ENCODE measurements around the gene CDK5R2. TPM values are rescaled to one million over a fixed set of nuclear protein-coding genes. Genes with fewer than 3 reads are reported as not detected.

The CDK5R2 gene
- total and polyA plus RNA-seq, 12 donors: 0.13 to 10.4 (median 1.7) TPM; not detected in 3

DNA sequence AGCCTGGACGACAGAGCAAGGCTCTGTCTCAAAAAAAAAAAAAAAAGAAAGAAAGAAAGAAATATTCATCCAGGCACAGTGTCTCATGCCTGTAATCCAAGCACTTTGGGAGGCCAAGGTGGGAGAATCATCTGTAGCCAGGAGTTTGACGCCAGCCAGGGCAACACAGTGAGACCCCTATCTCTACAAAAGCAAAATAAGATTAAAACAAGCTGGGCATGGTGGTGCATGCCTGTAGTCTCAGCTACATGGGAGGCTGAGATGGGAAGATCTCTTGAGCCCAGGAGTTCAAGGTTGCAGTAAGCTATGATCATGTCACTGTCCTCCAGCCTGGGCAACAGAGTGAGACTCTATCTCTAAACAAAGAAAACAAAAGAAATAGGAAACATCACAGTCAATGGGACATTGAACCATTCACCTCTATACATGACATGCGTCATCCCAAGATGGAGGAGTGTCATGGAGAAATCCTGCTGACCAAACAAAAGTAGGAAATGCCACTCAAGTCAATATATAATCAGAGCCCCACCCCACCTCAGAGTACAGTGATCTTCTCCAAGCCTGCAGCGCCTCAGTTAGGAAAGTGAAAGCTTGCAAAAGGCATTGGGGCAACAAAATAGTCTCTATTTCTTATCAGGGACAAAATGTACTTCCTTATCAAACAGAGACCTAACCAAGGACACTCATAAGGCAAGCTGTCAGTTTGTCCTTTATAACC is 15.8 kb downstream of the CDK5R2 start:
- DNase-seq: no peak
- peaks cover 0 to 5% of the 10 kb centered on the region in 2 donors for H3K4me1 ChIP-seq (replicated peaks in 1 of 2)
- H3K27me3 ChIP-seq: peaks cover 32% of the 10 kb centered on the region
- intact Hi-C loops (cut with DNase I): no loop called here
- H3K4me3 ChIP-seq: no peak overlapping the region
- WGBS, 4 donors: 62 to 71% (median 66%) methylated on average over 4 of the region's 4 CpGs
- H3K9me3 ChIP-seq (replicated peaks in 1 of 3): no peaks in the 10 kb centered on the region
- H3K36me3 ChIP-seq (replicated peaks in 1 of 2): no peaks in the 10 kb centered on the region
- no peak overlapping the region for H3K27ac ChIP-seq
- no peak for TF ChIP-seq POLR2A (IDR thresholded peaks at IDR 0.05)
- TF ChIP-seq, protein P1, sequence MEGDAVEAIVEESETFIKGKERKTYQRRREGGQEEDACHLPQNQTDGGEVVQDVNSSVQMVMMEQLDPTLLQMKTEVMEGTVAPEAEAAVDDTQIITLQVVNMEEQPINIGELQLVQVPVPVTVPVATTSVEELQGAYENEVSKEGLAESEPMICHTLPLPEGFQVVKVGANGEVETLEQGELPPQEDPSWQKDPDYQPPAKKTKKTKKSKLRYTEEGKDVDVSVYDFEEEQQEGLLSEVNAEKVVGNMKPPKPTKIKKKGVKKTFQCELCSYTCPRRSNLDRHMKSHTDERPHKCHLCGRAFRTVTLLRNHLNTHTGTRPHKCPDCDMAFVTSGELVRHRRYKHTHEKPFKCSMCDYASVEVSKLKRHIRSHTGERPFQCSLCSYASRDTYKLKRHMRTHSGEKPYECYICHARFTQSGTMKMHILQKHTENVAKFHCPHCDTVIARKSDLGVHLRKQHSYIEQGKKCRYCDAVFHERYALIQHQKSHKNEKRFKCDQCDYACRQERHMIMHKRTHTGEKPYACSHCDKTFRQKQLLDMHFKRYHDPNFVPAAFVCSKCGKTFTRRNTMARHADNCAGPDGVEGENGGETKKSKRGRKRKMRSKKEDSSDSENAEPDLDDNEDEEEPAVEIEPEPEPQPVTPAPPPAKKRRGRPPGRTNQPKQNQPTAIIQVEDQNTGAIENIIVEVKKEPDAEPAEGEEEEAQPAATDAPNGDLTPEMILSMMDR (IDR thresholded peaks at IDR 0.05): no peak

DNA sequence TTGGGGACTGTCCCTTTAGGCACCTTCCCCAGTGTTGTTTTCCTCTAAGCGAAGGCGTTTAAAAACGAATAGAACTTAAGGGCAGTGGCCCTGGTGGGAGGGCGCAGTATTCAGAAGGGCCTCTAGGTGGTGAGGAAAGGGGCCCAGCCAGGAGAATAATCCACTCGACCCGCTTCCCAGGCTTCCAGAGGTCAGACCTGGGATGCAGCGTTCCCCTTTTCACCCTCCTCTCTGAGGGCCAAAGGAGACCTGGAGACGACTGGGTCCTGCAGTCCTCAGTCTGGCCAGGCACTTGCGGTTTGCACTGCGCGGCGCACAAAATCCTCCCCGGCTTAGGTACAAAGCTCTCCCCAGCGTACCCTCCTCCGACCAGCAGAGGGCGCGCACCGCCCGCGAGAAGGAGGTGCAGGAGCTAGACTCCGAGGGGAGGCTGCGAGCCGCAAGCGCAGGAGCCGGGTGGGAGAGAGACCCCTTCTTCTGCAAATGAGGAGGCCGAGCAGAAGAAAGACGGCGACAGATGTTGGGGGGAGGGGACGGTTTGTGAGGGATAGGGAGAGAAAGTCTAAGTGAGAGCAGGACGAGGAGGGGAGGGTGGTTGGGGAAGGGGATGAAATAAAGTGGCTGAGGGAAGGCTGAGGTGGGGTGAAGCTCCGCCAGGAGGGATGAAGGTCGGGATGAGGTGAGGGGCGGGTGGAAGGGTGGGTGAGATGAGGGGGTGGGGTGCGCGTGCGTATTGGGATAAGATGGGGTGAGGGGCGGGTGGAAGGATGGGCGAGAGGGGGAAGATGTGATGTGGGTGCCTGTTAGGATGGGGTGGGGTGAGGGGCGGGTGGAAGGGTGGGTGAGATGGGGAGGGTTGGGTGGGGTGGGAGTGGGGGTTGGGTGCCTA is 20.6 kb downstream of the CDK5R2 start:
- no peaks in the 10 kb centered on the region for H3K36me3 ChIP-seq (replicated peaks in 1 of 2)
- H3K4me1 ChIP-seq (replicated peaks in 1 of 2): peaks cover 16% of the 10 kb centered on the region in 2 donors
- H3K27ac ChIP-seq: no peak overlapping the region
- DNase-seq: peak; percentile 79 to 93 (median 86)
- peaks cover 56% of the 10 kb centered on the region for H3K27me3 ChIP-seq
- H3K4me3 ChIP-seq: no peak overlapping the region
- intact Hi-C loops (cut with DNase I): no loop called here
- WGBS, 4 donors: 2 to 4% (median 3%) methylated on average over 4 to 39 of the region's 39 CpGs
- no peaks in the 10 kb centered on the region for H3K9me3 ChIP-seq (replicated peaks in 1 of 3)
- TF ChIP-seq POLR2A (IDR thresholded peaks at IDR 0.05): no peak
- TF ChIP-seq, protein P1 (IDR thresholded peaks at IDR 0.05): peak; percentile 82 to 96 (median 89)

DNA sequence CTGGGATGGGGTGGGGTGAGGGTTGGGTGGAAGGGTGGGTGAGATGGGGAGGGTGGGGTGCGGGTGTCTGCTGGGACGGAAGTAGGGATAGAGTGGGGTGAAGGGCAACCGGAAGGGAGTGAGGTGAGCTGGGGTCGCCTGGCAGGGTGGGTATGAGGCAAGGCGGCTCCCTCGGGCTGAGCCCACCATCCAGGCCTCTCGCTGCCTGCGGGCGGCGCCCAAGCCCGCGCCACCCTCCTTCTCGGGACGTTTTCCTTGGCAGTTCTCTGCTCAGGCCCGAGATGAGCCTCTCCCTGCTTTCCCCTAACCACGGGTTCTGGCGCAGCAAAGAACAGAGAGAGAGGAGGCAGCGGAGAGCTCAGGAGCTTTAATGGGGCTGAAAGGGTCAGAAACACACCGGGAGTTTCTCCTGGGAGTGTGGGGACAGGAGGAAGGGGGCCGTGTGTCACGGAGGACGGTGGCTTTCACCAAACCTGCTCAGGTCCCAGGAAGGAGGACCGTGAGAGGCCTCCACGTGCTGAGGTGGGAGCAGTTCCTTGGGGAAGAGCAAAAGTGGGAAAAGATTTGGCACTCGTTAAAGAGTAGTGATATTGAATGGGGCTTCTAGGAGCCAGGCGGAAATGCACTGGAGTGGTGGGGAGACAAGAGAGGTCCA is 21.4 kb downstream of the CDK5R2 start:
- Histone ChIP-seq H3K27ac (peak overlapping the region in 1 of 5 donors; percentile 12), H3K36me3 (replicated peaks in 1 of 2) (no peaks in the 10 kb centered on the region), H3K27me3 (peaks cover 63% of the 10 kb centered on the region), H3K4me1 (replicated peaks in 1 of 2) (peaks cover 16% of the 10 kb centered on the region in 2 donors), H3K4me3 (no peak overlapping the region), H3K9me3 (replicated peaks in 1 of 3) (no peaks in the 10 kb centered on the region)
- intact Hi-C loops (cut with DNase I): no loop called here
- WGBS, 4 donors: 7 to 12% (median 8%) methylated on average over 26 of the region's 26 CpGs
- TF ChIP-seq, protein P1 (IDR thresholded peaks at IDR 0.05): no peak
- TF ChIP-seq POLR2A (IDR thresholded peaks at IDR 0.05): no peak
- DNase-seq: no peak

DNA sequence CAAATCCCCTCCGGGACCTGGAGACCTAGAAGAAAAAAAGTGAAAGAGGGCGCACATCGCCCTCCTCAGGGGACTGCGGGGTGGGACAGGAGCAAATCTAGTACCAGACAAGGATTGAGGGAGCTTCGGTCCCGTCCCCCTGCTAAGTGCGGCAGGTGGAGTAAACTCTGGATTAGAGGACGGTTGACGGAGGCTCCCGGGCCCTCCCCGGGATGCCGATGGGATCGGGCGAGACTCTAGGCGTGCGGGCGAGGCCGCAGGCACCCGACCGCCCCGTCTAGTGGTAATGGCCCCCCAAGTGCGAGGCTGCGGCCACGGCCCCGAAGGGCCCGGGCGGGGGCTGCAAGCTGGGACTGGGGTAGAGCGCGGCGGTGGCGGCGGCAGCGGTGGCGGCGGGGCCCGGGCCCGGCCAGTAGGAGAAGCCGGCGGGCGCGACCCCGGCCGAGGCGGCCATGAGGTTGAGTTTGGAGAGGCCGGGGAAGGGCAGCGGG is 22.0 kb downstream of the CDK5R2 start:
- Histone ChIP-seq H3K4me1 (replicated peaks in 1 of 2) (peaks cover 16% of the 10 kb centered on the region in 2 donors), H3K9me3 (replicated peaks in 1 of 3) (no peaks in the 10 kb centered on the region), H3K4me3 (peak overlapping the region in 1 of 4 donors; percentile 36), H3K27me3 (peaks cover 67% of the 10 kb centered on the region), H3K27ac (peak overlapping the region in 1 of 5 donors; percentile 3), H3K36me3 (replicated peaks in 1 of 2) (no peaks in the 10 kb centered on the region)
- DNase-seq: no peak
- TF ChIP-seq, protein P1 (IDR thresholded peaks at IDR 0.05): no peak
- TF ChIP-seq POLR2A (IDR thresholded peaks at IDR 0.05): no peak
- intact Hi-C loops (cut with DNase I): no loop called here
- WGBS, 4 donors: 4 to 8% (median 5%) methylated on average over 13 to 46 of the region's 46 CpGs
